AG09319 (cell line): ENCODE measurements around the gene MFAP2.
"Not testable (repeated sequence)": the region's sequence is repeated elsewhere in the genome, so short reads cannot be mapped to it uniquely, and the experiment has no call there.

Source experiments
- DNase-seq: peaks from one replicate; pipeline ENCODE4 v3.0.0-alpha.2; 2010; ENCODE audit warnings: low read depth; ENCODE audit errors: extremely low read depth
- CTCF ChIP-seq: IDR thresholded peaks from 2 replicates; pipeline ENCODE4 v1.5.1; 2011; ENCODE audit warnings: low read depth, mild to moderate bottlenecking, inconsistent platforms, low read length, moderate library complexity

Gene MFAP2

GRCh38 chr1:16946646-16947045, 33.8 kb downstream of the MFAP2 start:
- no peak for TF ChIP-seq CTCF
- DNase-seq: no peak

- not testable (repeated sequence) for DNase-seq
Measured at GRCh38 chr1:16946185-16946584, 34.2 kb downstream of the MFAP2 start.

- DNase-seq: not testable (repeated sequence)
Measured at GRCh38 chr1:16945512-16945911, 34.9 kb downstream of the MFAP2 start.

GRCh38 chr1:16944038-16944437, 36.4 kb downstream of the MFAP2 start:
- DNase-seq: no peak
- no peak for TF ChIP-seq CTCF

- DNase-seq: not testable (repeated sequence)
Measured at GRCh38 chr1:16939386-16940180, 40.8 kb downstream of the MFAP2 start.

- DNase-seq: no peak
Measured at GRCh38 chr1:16938351-16939321, 41.8 kb downstream of the MFAP2 start.

GRCh38 chr1:16936580-16936979, 43.8 kb downstream of the MFAP2 start:
- DNase-seq: not testable (repeated sequence)

More at GRCh38 chr1:16938351-16939321, 41.8 kb downstream of the MFAP2 start:
- TF ChIP-seq CTCF: no peak

GRCh38 chr1:16933945-16934344, 46.5 kb downstream of the MFAP2 start:
- not testable (repeated sequence) for DNase-seq

GRCh38 chr1:16931206-16931934, 49.0 kb downstream of the MFAP2 start:
- not testable (repeated sequence) for DNase-seq

GRCh38 chr1:16929146-16930041, 51.0 kb downstream of the MFAP2 start:
- DNase-seq: not testable (repeated sequence)
